H9 (cell line): ENCODE results near the gene DGKB. TPM values are rescaled to one million over a fixed set of nuclear protein-coding genes. Genes with fewer than 3 reads are reported as not detected.

Experiments used
- DNase-seq: peaks from one replicate; pipeline ENCODE4 v3.0.0-alpha.2; 2017
- H2AFZ ChIP-seq: one replicate; pipeline ENCODE4 v1.6.1; 2013; ENCODE audit warnings: mild to moderate bottlenecking, low read length, control low read depth, moderate library complexity
- H2AK5ac ChIP-seq: 2 replicates; pipeline ENCODE4 v1.6.1; 2013; ENCODE audit warnings: low read length, control low read depth, mixed read lengths; ENCODE audit not compliant: insufficient read length
- H2BK120ac ChIP-seq: one replicate; pipeline ENCODE4 v1.6.1; 2013; ENCODE audit warnings: low read depth, mild to moderate bottlenecking, low read length, control low read depth, inconsistent platforms; ENCODE audit not compliant: poor library complexity, severe bottlenecking
- H2BK12ac ChIP-seq: 2 replicates; pipeline ENCODE4 v1.6.1; 2013; ENCODE audit warnings: low read length, control low read depth, mixed read lengths, low read depth; ENCODE audit not compliant: insufficient read length
- H2BK15ac ChIP-seq: 2 replicates; pipeline ENCODE4 v1.6.1; 2013; ENCODE audit warnings: low read depth, low read length, control low read depth
- H2BK20ac ChIP-seq: one replicate; pipeline ENCODE4 v1.6.1; 2013; ENCODE audit warnings: low read depth, mild to moderate bottlenecking, low read length, control low read depth, inconsistent platforms; ENCODE audit not compliant: poor library complexity, severe bottlenecking
- H2BK5ac ChIP-seq: 2 replicates; pipeline ENCODE4 v1.6.1; 2013; ENCODE audit warnings: low read length, control low read depth, mixed read lengths; ENCODE audit not compliant: insufficient read length
- H3K14ac ChIP-seq: 2 replicates; pipeline ENCODE4 v1.6.1; 2013; ENCODE audit warnings: low read length, control low read depth; ENCODE audit not compliant: insufficient read depth
- H3K18ac ChIP-seq: 2 replicates; pipeline ENCODE4 v1.6.1; 2013; ENCODE audit warnings: low read depth, mild to moderate bottlenecking, mixed read lengths, low read length, control low read depth; ENCODE audit not compliant: insufficient read length
- H3K23ac ChIP-seq: 2 replicates; pipeline ENCODE4 v1.6.1; 2013; ENCODE audit warnings: low read length, control low read depth, mixed read lengths, low read depth; ENCODE audit not compliant: insufficient read length
- H3K23me2 ChIP-seq: 2 replicates; pipeline ENCODE4 v1.6.1; 2013; ENCODE audit warnings: low read depth, mild to moderate bottlenecking, mixed read lengths, low read length, control low read depth; ENCODE audit not compliant: insufficient read length, poor library complexity, severe bottlenecking
- H3K27ac ChIP-seq: 2 replicates; pipeline ENCODE4 v1.5.1; 2013; ENCODE audit warnings: low read length, control low read depth, mixed read lengths, low read depth; ENCODE audit not compliant: insufficient read length
- H3K27me3 ChIP-seq: 2 replicates; pipeline ENCODE4 v1.6.1; 2013; ENCODE audit warnings: low read length, control low read depth, inconsistent platforms; ENCODE audit not compliant: insufficient read depth
- H3K4ac ChIP-seq: 2 replicates; pipeline ENCODE4 v1.6.1; 2013; ENCODE audit warnings: low read depth, mild to moderate bottlenecking, control low read depth, inconsistent platforms, low read length, moderate library complexity
- H3K4me1 ChIP-seq: 2 replicates; pipeline ENCODE4 v1.6.1; 2013; ENCODE audit warnings: low read length, control low read depth, inconsistent platforms; ENCODE audit not compliant: insufficient read depth
- H3K4me2 ChIP-seq: 2 replicates; pipeline ENCODE4 v1.6.1; 2013; ENCODE audit warnings: low read length, control low read depth, mixed read lengths; ENCODE audit not compliant: insufficient read length, insufficient read depth
- H3K56ac ChIP-seq: 2 replicates; pipeline ENCODE4 v1.6.1; 2013; ENCODE audit warnings: low read depth, mild to moderate bottlenecking, mixed read lengths, low read length, control low read depth; ENCODE audit not compliant: insufficient read length
- H3K79me1 ChIP-seq: 2 replicates; pipeline ENCODE4 v1.6.1; 2013; ENCODE audit warnings: low read depth, mild to moderate bottlenecking, moderate library complexity, low read length, control low read depth, inconsistent platforms; ENCODE audit not compliant: insufficient read depth, poor library complexity, severe bottlenecking
- H3K79me2 ChIP-seq: 2 replicates; pipeline ENCODE4 v1.6.1; 2013; ENCODE audit warnings: low read length, control low read depth, inconsistent platforms; ENCODE audit not compliant: insufficient read depth
- H3K9ac ChIP-seq: 2 replicates; pipeline ENCODE4 v1.6.1; 2013; ENCODE audit warnings: low read length, control low read depth, mixed read lengths; ENCODE audit not compliant: insufficient read length; ENCODE audit errors: extremely low read depth
- H3K9me3 ChIP-seq: one replicate; pipeline ENCODE4 v1.6.1; 2013; ENCODE audit warnings: low read depth, low read length, inconsistent platforms; ENCODE audit not compliant: control insufficient read depth
- H3T11ph ChIP-seq: one replicate; pipeline ENCODE4 v1.6.1; 2013; ENCODE audit warnings: mild to moderate bottlenecking, low read length, control low read depth, inconsistent platforms
- H4K20me1 ChIP-seq: one replicate; pipeline ENCODE4 v1.6.1; 2013; ENCODE audit not compliant: control insufficient read depth, insufficient read length, insufficient read depth
- H4K5ac ChIP-seq: 2 replicates; pipeline ENCODE4 v1.6.1; 2013; ENCODE audit warnings: low read depth, mild to moderate bottlenecking, mixed read lengths, low read length, control low read depth; ENCODE audit not compliant: insufficient read length
- H4K8ac ChIP-seq: replicated peaks from 2 replicates; pipeline ENCODE4 v1.6.1; 2013; ENCODE audit warnings: low read length, control low read depth, mixed read lengths, low read depth; ENCODE audit not compliant: insufficient read length
- H4K91ac ChIP-seq: 2 replicates; pipeline ENCODE4 v1.6.1; 2013; ENCODE audit warnings: low read depth, mild to moderate bottlenecking, moderate library complexity, mixed read lengths, low read length, control low read depth; ENCODE audit not compliant: insufficient read length
- H3K27ac Mint-ChIP-seq, 3 experiments: 2 replicates in 2 of 3; 3 replicates in 1 of 3; pipeline ENCODE4 v1.8.0; 2020 to 2021; ENCODE audit warnings: mixed read lengths in 3 of 3, mild to moderate bottlenecking in 1 of 3, moderate library complexity in 1 of 3
- H3K27me3 Mint-ChIP-seq: 2 replicates; pipeline ENCODE4 v1.8.0; 2021; ENCODE audit warnings: low read depth, mild to moderate bottlenecking, moderate library complexity, mixed read lengths
- H3K36me3 Mint-ChIP-seq, 3 experiments: 2 replicates in 2 of 3; 3 replicates in 1 of 3; pipeline ENCODE4 v1.8.0; 2020 to 2021; ENCODE audit warnings: low read depth in 3 of 3, mixed read lengths in 3 of 3; ENCODE audit not compliant: insufficient read depth in 1 of 3
- H3K4me1 Mint-ChIP-seq, 2 experiments: 2 replicates each; pipeline ENCODE4 v1.8.0; 2020; ENCODE audit warnings: mixed read lengths in 2 of 2
- H3K4me3 Mint-ChIP-seq, 2 experiments: 2 replicates in 1 of 2; 3 replicates in 1 of 2; pipeline ENCODE4 v1.8.0; 2020 to 2021; ENCODE audit warnings: mild to moderate bottlenecking in 2 of 2, mixed read lengths in 2 of 2, moderate library complexity in 1 of 2
- H3K9me3 Mint-ChIP-seq, 2 experiments: 2 replicates in 1 of 2; 3 replicates in 1 of 2; pipeline ENCODE4 v1.8.0; 2020; ENCODE audit warnings: mild to moderate bottlenecking in 2 of 2, mixed read lengths in 2 of 2, moderate library complexity in 1 of 2
- CTCF ChIP-seq: fragments of 200-600 bp; sonication (generic); conservative IDR thresholded peaks from 3 replicates; pipeline ENCODE4 v1.8.0; 2021; ENCODE audit warnings: antibody characterized with exemption, mild to moderate bottlenecking
- WGBS: extraction: QIAGEN DNeasy Blood & Tissue Kit; methylation state at CpG from one replicate; pipeline ENCODE4 v1.1.7; 2013; ENCODE audit warnings: missing lambda C conversion rate, low lambda C conversion rate, mixed read lengths; ENCODE audit not compliant: insufficient read length; ENCODE audit errors: extremely low coverage; 5-methylcytosine and 5-hydroxymethylcytosine counted together
- total RNA-seq: library from RNA; stranded (reverse); gene quantifications from 2 replicates; pipeline ENCODE4 v1.2.1, GENCODE V29; 2021

DGKB gene
- total RNA-seq, 1 experiment from 2014 or later: 0.26 TPM

GRCh38 chr7:14425559-14425958 is 477.0 kb downstream of the DGKB start:
- Histone ChIP-seq H3T11ph (no peak overlapping the region), H3K79me1 (no peaks in the 10 kb centered on the region), H3K4me2 (no peak overlapping the region), H3K18ac (no peak overlapping the region), H4K8ac (no peak overlapping the region), H3K56ac (no peak overlapping the region), H2BK15ac (no peak overlapping the region), H3K9ac (no peak overlapping the region), H2AFZ (no peak overlapping the region), H3K79me2 (no peaks in the 10 kb centered on the region), H3K27me3 (no peaks in the 10 kb centered on the region), H3K9me3 (no peaks in the 10 kb centered on the region), H2BK5ac (no peak overlapping the region), H3K27ac (no peak overlapping the region), H3K14ac (no peak overlapping the region), H2BK120ac (no peak overlapping the region), H4K5ac (no peak overlapping the region), H2BK20ac (no peak overlapping the region), H3K4me1 (no peaks in the 10 kb centered on the region), H3K4ac (no peak overlapping the region), H2BK12ac (no peak overlapping the region), H4K91ac (no peak overlapping the region), H3K23me2 (no peaks in the 10 kb centered on the region), H3K23ac (no peak overlapping the region), H4K20me1 (no peaks in the 10 kb centered on the region), H2AK5ac (no peak overlapping the region)
- Mint-ChIP-seq H3K4me3 (no peak overlapping the region), H3K4me1 (peaks cover 0 to 3% of the 10 kb centered on the region in 2 experiments; a peak in 2 of 4 replicates), H3K27ac (no peak overlapping the region), H3K36me3 (no peaks in the 10 kb centered on the region; a peak in 1 of 7 replicates), H3K27me3 (no peaks in the 10 kb centered on the region), H3K9me3 (peaks cover 4 to 8% of the 10 kb centered on the region in 2 experiments; a peak in 4 of 5 replicates)
- no peak for TF ChIP-seq CTCF
- DNase-seq: no peak
- WGBS: no CpG with 5 or more reads among the region's 1 CpG
